Activated T-cell treated with anti-CD3 and anti-CD28 coated beads, Interleukin-2, amount 50 U/mL, for 48 hours (primary cell): ENCODE data around the gene YWHAE.
"Not testable (repeated sequence)": the region's sequence is repeated elsewhere in the genome, so short reads cannot be mapped to it uniquely, and the experiment has no call there.

Experiments used
- DNase-seq, 2 experiments: peaks; one replicate each; pipeline ENCODE4 v3.0.0-alpha.2; 2020

YWHAE gene

DNA sequence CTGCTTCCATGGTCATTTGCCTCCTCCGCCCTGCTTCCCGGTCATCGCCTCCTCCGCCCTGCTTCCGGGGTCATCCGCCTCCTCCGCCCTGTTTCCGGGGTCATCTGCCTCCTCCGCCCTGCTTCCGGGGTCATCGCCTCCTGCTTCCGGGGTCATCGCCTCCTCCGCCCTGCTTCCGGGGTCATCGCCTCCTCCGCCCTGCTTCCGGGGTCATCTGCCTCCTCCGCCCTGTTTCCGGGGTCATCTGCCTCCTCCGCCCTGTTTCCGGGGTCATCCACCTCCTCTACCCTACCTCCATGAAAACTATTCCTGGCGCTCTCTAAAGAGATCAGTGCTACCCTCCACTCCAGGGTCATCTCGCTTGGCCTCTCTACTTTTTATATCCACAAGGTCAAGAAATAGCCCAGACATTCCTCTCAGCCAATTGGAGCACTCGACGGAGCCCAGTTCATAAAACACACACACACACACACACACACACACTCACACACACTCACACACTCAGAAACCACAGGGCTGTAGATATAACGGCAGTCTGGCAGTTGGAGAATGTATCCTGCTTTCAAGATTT lies 75.7 kb downstream of the YWHAE start:
- DNase-seq = no peak

DNA sequence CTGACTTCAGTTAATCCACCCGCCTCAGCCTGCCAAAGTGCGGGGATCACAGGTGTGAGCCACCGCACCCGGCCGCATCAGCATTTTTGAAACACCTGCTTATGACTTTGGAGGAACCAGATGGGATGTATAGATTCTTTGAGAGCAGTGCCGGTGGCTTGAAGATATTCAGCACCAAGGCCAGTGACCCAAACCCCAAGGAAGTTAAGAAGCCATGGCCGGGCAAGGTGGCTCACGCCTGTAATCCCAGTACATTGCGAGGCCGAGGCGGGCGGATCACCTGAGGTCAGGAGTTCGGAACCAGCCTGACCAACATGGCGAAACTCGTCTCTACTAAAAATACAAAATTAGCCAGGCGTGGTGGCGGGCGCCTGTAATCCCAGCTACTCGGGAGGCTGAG lies 76.7 kb downstream of the YWHAE start:
- DNase-seq = no peak

DNA sequence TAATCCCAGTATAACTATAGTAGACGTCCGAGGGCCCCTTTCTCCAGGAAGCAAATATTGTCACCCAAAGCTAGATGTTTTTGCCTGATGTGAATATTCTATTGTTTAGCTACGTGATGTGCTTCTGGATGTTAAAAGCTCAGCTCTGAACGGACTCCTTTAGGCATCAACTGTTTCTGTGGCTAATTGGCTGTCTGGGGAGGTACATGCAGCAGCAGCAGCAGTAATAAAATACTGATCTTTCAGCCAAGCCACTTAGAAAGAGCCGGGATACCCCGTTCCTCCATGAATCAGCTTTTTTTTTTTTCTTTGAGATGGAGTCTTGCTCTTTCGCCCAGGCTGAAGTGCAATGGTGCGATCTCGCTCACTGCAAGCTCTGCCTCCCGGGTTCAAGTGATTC lies 77.5 kb downstream of the YWHAE start:
- DNase-seq = no peak

DNA sequence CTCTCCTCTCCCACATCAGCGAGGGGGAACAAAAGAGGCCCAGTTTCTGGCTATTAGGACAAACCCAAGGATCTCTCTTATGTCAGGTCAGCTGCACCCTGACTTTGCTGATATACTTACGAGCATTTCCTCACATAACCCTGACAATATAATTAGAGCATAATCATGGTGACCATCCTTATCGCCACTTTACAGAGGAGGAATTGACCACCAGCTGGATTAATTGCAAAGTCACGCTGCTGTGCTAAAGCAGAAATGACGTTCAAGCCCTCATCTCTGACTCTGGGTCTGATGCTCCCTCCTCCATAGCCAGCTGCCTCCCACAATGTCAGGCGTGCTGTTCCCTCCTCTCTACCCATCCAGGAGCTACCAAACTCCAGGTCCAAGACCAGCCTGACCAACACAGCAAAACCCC lies 78.0 kb downstream of the YWHAE start:
- DNase-seq = no peak

DNA sequence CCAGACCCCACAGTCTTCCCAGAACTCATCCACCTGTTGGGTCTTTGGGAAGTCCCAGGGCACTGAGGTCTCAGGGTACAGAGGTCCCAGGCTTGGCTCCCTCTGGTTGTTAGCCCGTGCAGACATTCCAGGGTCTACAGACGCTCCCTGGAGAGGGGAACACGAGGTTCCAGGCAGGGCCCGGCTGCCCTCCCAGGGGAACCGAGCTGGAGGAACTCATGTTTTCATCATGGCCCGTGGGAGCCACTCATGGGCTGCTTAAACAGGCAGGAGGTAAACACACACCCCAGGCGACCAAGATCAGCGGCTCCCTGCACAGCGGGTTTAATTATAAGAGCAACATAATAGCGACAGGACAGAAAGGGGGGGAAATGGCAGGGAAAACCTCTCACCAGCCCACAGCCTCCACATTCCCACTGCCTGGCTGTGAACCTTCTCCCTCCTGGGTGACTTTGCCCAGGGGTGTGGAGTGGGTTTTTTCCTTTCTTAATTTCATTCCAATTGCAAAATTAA lies 84.1 kb downstream of the YWHAE start:
- no peak for DNase-seq

DNA sequence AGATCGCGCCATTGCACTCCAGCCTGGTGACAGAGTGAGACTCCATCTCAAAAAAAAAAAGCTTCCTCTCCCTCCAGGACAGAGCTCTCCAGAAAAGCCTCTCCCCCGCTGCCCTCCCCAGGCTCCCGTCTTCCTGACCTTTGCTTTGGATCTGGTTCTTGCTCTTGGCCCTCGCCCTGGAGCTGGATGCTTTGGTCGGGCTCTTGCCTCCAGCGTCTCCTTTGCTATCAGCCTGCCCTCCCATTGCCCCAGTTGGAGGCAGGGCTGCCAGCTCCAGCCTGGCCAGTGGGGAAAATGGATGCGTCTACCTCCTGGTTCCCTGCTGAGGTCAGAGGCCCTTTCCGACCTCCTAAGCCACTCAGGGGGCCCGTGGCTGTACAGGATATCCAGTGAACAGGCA lies 84.6 kb downstream of the YWHAE start:
- DNase-seq = no peak

DNA sequence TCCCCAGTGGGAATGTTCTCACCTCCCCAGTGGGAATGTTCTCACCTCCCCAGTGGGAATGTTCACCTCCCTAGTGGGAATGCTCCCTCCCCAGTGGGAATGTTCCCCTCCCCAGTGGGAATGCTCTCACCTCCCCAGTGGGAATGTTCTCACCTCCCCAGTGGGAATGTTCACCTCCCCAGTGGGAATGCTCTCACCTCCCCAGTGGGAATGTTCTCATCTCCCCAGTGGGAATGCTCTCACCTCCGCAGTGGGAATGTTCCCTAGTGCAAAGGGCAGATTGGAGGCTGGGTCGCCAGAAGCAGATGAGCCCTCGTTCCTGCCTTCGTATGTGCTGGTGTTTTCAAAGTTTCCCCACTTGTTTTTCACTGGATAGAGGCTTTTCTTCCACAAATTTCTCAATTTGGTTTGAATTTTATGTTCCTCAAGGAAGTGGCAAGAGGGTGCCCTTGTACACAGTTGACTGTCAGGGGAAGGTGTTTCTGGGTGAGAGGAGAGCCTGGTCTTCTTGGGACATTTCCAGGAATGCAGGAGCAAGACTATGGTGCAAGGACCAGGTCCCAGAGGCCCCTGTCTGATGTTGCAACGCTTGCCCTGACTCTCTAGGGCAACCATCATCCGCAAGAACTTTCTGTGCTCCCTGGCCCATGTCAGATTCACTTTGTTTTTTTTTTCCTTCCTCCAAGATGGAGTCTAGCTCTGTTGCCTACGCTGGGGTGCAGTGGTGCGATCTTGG lies 86.6 kb downstream of the YWHAE start:
- DNase-seq = no peak

DNA sequence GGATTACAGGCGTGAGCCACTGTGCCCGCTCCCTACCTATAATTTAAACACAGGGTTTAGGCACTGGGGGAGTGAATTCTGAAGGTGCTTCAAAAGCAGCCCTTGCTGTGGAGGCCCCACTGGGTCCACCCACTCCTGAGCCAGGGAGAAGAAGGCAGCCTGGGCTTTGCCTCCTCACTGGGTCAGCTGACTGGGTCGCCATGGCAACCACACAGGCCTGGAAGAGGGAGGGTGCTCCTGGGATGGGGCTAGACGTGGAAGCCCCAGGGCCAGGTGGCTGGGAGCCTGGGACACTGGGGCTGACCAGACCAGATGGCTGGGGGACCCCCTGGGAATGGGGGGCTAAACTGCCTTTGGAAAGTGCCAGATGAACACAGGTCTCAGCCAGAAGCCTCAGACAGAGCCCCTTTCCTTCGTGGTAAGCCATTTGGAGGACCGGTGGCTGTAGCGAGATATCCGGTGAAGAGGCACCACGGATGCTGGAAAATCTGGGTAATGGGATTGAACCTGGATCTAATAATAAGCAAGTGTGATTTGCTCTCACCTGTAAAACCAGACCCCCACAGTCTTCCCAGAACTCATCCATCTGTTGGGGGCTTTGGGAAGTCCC lies 87.7 kb downstream of the YWHAE start:
- DNase-seq = no peak

DNA sequence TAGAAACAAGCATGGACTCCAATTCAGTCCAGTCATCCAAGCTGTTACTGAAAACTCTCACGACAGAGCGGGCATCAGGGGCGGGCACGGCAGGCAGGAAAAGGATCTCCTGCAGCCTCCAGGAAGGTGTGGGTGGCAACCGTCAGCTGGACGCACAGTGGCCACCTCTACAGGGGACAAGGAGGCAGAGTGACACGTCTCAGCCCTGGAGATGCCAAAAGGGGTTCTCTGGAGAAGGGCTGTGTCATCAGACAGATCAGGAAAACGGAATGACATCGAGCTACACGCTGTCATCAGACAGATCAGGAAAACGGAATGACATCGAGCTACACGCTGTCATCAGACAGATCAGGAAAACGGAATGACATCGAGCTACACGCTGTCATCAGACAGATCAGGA lies 92.2 kb downstream of the YWHAE start:
- DNase-seq = not testable (repeated sequence)

DNA sequence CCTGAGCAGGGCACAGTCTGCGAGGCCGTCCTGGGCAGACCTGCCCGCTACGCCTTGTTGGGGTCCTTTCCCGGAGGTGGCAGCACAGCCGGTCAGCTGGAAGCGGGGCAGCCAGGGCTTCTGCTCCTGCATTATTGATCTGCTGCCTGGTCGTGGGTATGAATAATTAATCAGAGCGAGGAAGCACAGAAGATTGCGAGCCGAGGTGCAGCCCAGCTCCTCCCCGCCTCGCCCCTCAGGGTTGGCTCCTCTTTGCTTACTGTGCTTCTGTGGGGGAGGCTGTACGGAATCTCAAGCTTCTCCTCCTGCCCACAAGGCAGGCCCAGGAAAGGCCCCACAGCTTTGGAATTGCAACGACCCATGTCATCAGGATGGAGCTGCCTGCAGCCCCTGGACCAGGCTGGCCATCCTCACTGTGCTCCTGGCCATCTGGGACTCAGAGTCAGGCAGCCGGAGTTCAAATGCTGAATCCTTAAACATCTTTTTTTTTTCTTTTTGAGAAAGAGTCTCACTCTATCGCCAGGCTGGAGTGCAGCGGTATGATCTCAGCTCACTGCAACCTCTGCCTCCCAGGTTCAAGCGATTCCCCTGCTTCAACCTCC lies 95.0 kb downstream of the YWHAE start:
- DNase-seq = no peak

DNA sequence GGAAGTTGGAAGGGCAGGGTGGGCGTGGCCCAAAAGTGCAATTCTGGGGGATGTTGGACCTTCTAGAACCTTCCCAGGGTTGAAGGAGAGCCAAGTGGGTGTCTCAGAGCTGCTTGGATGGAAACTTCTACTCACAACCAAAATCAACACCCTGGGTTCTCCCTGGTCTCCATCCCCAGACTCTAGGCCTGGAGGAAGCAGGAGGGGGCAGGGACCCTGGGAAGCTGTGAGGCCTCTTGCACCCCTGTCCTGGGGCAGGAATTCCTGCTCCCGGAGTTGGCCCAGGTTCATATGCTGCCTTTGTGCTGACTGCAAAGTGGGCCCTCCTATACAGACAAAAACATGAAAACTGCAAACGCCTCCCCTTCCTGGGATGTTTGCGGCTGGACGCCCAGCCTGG lies 95.5 kb downstream of the YWHAE start:
- no peak for DNase-seq

DNA sequence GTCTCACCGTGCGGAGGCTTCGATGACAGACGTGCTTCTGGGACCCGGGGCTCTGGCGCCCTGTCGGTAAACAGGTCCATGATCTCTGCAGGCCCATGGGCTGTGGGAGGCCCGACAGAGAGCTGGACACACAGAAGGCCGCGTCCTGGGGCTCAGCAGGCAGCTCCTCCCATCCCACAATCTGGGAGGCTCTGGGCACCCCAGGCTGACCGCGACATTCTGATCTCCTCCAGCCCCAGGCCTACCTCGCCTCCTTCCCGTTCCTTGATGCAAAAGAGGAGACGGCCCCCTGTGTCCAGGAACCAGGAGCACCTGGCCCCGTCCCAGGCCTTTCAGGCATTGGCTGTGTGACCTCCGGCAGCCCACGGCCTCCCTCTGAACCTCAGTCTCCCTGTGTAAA lies 97.3 kb downstream of the YWHAE start:
- no peak for DNase-seq

DNA sequence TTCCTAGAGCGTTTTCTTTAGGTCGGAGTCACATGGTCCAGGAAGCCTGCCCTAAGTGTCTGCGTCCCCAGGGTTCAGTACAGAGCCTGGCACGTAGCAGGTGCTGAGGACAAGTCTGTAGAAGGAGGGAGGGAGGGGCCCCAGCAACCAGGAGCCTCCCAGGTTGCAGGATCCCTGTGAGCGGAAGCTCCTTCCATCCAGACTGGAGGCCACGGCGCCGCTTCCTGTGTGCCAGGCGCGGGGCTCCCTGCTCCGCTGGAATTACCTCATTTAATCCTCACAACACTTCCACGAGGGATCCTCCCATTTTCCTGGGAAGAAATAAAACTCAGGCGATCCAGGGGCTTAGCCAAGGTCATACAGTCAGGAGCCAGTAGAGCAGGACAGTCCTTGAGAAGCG lies 98.5 kb downstream of the YWHAE start:
- no peak for DNase-seq

DNA sequence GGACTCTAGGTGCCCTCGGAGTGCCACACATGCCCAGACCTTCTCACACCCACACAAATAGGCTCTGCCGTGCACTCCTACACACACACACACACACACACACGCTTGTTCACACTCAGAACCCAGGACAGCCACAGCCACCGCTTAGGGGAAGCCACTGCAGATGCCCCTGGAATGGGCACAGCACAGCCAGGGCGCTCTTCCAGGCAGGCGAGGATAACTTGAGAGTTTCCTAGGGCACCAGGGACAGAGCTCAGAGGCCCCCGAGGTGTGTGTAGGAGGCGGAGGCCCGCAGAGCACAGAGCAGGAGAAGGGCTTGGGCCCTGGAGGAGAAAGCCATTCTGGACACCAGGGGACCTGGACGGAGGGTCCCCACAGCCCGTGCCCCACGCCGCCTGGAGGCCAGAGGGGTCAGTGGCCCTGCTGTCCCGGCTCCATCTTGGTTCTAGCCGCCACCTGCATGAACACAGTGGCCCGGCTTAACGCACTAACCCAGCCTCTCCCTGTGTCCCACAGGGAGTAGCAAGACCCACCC lies 99.6 kb downstream of the YWHAE start:
- no peak for DNase-seq

DNA sequence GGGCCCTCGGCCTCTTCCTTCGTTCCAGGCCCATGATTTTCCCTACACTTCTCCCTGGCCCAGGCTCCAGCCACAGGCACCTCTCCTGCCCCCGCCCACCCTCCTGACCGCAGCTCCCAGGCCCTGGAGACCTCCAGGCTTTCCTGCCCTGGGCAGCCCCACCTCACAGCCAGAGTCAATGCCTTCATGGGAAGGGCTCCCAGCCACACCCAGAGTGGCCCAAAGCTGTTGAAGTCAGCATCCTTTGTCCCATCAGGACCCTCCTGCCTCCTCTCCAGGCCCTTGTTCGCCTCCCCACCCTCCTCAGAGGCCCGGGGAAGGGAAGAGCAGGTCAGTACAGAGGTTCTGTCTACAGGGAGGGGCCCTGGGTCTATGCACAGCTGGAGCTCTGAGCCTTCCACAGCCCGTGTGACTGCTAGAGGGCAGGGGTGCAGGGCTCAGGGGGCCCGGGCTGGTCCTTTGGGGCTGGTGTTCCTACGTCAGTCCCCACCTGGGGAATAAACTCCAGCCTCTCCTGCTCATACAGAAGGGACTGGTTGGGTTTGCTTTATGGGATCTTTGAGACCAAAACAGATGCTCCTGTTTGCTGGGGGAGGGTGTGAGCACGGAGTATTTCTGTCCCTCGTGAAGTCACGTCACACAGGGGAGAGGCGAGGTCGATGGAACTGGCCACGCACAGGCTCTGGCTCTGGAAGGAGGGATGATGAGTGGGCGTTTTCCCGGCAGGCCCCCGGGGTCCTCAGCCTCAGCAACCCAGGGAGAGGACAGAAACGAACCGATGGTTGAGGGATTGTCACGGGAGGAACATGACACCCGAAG lies 100.3 kb downstream of the YWHAE start:
- no peak for DNase-seq

DNA sequence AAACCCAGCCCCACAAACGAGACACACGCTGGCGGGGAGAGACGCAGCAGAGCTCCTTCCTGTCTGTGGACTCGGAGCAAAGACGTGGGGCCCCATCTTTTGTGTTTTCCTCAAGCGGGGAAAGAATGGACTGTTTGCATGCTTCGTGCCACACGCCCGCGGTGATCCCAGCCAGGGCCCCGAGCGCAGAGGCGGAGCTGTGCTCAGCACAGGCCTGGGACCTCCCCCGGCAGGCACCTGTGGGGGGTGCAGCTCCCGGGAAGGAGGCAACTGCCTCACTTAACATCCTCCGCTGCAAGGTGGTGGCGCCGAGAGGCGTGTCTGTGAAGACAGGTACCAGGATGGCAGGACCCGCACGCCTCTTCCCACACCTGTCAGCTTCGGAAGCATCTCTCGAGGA lies 101.4 kb downstream of the YWHAE start:
- peak; percentile 44 to 57 for DNase-seq
